22Rv1 (cell line): ENCODE data around the gene RB1.

ENCODE experiments used
- ZFX ChIP-seq: fragments of 450-650 bp; IDR thresholded peaks from 2 replicates; pipeline ENCODE4 v1.6.1; 2017; ENCODE audit warnings: antibody characterized with exemption, borderline replicate concordance
- TF ChIP-seq, protein P1 (sequence below): fragments of 450-650 bp; IDR thresholded peaks from 2 replicates; pipeline ENCODE4 v1.5.1; 2017; ENCODE audit warnings: mild to moderate bottlenecking

GRCh38 chr13:48429886-48430285 is 126.3 kb downstream of the RB1 start:
- TF ChIP-seq, protein P1, sequence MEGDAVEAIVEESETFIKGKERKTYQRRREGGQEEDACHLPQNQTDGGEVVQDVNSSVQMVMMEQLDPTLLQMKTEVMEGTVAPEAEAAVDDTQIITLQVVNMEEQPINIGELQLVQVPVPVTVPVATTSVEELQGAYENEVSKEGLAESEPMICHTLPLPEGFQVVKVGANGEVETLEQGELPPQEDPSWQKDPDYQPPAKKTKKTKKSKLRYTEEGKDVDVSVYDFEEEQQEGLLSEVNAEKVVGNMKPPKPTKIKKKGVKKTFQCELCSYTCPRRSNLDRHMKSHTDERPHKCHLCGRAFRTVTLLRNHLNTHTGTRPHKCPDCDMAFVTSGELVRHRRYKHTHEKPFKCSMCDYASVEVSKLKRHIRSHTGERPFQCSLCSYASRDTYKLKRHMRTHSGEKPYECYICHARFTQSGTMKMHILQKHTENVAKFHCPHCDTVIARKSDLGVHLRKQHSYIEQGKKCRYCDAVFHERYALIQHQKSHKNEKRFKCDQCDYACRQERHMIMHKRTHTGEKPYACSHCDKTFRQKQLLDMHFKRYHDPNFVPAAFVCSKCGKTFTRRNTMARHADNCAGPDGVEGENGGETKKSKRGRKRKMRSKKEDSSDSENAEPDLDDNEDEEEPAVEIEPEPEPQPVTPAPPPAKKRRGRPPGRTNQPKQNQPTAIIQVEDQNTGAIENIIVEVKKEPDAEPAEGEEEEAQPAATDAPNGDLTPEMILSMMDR, result no peak
- TF ChIP-seq ZFX, result no peak
